ENCODE results near the gene KREMEN2.
"Not testable (repeated sequence)": the region's sequence is repeated elsewhere in the genome, so short reads cannot be mapped to it uniquely, and the experiment has no call there.

Gene KREMEN2

GRCh38 chr16:2938206-2938605 is 25.9 kb upstream of the KREMEN2 start:
- DNase-seq (ENCODE audit: low spot score), result no peak

- DNase-seq (ENCODE audit: low spot score), result no peak
Measured at GRCh38 chr16:2939968-2940367, 24.1 kb upstream of the KREMEN2 start.

GRCh38 chr16:2942045-2942444 is 22.0 kb upstream of the KREMEN2 start:
- no peak for DNase-seq (ENCODE audit: low spot score)

GRCh38 chr16:2943716-2944115 is 20.4 kb upstream of the KREMEN2 start:
- not testable (repeated sequence) for DNase-seq (ENCODE audit: low spot score)

DNA sequence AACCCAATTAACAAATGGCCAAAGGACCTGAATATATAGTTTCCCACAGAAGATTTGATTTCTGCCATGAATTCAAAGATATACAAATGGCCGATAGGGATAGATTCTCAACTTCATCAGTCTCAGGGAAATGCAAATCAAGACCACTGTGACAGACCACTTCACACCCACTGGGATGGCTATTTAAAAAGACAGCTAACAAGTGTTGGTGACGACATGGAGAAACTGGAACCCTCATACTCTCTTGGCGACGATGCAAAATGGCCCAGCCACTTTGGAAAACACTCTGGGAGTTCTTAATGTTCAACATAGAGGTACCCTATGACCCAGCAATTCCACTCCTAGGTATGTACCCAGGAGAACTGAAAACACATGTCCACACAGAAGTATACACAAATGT is 17.4 kb upstream of the KREMEN2 start:
- no peak for DNase-seq (ENCODE audit: low spot score)

DNA sequence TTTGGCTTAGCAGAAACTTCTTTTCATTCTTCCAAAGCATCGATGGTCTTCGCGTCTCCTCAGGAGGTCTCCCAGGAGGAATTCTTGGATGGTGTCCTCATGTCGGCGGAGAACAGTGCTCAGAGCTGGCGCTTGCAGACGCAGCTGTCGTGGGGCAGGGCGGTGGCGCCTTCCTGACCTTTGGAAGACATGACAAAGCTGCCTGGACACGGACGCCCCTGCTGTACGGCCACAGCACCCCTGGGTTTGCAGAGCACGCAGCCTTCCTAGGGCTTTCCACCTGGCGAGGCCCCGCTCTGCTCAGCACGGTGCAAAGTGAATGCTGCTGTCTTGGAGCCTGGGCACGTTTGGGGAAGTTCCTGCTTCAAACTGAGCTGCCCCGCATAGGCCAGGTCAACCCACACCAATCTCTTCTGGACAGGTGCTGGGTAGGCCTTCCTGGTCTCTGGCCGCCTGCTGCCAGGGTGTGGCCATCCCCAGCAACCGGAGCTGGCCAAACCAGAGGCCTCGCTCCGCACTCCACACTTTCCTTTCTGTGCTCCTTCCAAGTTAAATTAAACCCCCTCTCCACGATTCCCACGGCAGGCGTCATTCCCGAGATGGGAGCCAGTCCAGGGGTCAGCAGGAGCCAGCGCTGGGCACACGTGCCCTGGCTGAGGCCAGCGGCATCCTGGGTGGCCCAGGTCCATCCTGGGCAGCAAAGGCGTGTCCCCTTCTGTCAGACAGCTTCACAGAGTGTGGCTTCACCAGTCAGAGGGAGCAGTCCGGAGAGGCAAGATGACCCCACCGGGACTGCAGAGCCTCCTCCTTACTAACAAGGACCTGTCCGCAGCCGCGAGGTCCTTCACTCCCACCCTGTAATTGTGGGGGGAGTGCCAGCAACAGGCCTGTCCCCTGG is 15.0 kb upstream of the KREMEN2 start:
- DNase-seq (ENCODE audit: low spot score), result no peak

GRCh38 chr16:2949705-2950352 is 14.2 kb upstream of the KREMEN2 start:
- no peak for DNase-seq (ENCODE audit: low spot score)

- no peak for DNase-seq (ENCODE audit: low spot score)
Measured at GRCh38 chr16:2950353-2950724, 13.7 kb upstream of the KREMEN2 start.

DNA sequence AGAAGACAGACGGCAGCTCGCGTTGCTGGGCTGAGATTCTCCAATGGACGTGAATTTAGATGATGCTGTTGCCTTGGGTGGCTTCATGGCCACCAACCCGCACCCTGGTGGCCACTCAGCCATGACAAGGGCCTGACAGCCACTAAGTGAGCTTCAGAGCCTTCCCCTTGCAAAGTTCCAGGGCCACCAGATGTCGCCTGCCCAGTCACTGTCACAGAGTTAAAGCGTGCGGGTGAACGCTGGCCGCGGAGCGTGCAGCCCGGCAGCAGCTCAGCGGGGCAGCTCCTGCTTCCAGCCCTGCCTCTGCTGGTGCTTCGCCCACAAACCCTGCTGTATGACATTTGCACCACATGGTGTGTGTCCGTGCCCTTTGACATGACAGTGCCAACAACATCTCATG is 13.3 kb upstream of the KREMEN2 start:
- no peak for DNase-seq (ENCODE audit: low spot score)

DNA sequence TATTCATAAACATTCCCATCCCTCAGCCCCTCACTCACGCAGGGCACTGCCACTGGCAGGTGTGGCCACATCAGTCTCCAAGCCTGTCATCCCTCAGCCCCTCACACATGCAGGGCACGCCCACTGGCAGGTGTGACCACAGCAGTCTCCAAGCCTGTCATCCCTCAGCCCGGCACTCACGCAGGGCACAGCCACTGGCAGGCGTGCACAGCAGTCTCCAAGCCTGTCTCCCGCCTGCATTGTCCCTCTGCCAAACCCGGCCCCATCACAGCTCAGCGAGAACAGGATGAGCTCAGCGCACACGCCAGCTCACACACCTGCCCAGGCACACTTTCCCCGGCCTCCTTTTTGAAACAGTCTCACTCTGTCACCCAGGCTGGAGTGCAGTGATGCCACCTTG is 11.4 kb upstream of the KREMEN2 start:
- DNase-seq (ENCODE audit: low spot score), result no peak

DNA sequence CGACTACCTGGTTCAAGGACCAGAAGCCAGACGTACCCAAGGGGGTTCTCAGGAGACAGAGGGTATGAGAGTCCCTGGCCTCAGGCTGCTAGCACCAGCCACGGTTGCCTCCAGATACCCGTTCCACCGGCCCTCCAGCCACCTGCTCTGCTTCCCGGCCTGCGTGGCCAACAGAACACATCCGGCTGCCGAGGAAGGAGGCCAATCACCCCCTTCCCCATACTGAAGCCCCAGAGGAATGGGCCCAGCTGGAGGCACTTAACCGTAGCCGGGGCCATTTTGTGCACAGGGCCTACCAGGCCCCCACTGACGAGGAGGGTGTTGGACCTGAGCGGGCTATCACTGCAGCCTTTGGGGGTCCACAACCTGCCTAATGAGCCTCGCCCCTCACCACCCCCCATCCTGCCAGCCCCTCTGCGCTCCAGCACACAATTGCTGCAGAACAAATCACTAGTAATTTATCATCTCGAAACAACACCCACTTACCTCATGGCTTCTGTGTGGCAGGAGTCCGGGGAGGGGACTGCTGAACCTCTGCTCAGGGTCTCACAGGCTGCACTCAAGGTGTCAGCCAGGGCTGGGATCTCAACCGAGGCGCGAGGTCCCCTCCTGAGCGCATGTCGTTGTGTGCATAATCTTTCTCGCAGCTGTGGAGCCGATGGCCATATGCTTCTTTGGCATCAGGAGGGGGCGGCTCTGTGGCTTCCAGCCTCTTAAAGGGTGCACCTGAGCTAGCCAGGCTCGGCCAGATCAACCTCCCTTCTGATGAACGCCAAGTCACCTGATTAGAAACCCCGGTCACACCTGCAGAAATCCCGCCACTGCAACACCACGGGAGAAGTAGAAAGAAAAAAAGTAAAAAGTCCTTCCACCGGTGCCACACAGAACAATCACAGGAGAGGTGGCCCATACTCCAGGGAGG is 10.1 kb upstream of the KREMEN2 start:
- DNase-seq (ENCODE audit: low spot score), result peak; percentile 54

GRCh38 chr16:2954656-2955381 is 9.3 kb upstream of the KREMEN2 start:
- DNase-seq (ENCODE audit: low spot score), result no peak

DNA sequence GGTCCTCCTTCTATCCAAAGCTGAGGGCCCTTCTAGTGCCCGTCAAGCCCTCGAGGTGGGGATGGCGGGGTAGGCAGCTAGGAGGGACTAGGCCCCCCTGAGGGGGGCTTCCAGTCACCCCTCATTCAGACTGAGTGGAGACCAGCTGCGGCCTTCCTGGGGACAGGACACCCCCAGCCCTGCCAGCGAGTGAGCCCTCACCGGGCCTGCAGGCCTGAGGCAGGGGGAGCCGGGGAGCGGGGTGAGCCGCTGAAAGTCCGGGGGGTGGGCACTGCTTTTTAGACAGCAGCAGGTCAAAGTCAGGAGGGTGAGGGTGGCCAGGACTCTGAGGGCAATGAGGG is 8.7 kb upstream of the KREMEN2 start:
- no peak for DNase-seq (ENCODE audit: low spot score)

DNA sequence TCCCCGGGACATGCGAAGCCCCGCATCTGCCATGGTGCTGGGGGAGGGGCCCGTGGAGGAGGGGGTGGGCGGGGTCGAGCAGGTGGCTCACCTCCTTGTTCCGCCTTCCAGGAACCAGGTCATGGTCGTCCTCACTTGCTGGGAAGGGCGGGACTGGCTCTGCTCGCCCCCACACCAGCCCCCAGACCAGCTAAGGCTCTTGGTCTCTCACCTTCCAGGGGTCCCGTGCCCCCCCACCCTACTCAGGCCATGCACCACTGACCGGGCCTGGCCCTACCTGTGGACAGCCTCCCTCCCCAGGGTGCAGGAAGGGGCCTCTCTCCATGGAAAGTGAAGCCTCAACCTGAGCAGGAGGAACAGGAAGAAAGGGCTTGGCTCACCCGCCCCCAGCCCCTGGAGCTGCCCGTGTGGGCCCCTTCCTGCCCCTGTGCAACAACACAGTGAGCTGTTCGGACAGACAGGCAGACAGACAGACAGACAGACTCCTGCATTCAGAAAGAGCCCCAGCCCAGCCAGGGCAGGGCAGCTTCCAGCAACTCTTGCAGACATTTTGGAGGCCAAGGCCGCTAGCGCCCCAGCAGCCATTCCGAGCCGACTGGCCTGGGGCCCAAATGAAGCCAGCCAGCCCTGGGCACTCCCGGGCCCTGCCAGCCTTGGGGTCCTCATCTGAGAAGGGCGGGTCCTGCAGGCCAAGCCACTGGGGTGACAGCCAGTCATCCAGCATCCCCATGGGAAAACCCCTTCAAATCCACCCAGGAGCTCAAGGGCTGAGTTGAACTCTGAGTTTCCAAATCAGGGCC is 8.1 kb upstream of the KREMEN2 start:
- DNase-seq (ENCODE audit: low spot score), result no peak

- no peak for DNase-seq (ENCODE audit: low spot score)
Measured at GRCh38 chr16:2956579-2956956, 7.5 kb upstream of the KREMEN2 start.

DNA sequence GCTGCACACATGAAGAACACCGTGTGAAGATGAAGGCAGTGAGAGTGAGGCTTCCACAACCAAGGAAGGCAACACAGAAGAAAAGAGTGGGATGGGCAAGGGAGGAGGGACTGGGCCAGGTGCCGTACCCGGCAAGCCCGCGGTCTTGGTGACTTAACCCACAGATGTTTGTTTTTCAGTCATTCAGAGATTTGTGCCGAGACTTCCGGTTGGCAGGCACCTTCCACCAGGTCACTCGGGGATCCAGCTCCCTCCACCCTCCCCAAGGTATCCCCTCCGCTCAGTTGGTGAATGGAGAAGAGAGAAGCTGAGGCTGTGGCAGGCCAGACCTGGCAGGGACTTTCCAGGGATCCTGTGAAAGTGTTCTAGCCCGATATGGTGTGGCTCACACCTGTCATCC is 4.9 kb upstream of the KREMEN2 start:
- DNase-seq (ENCODE audit: low spot score), result no peak

- peak; percentile 20 for DNase-seq (ENCODE audit: low spot score)
Measured at GRCh38 chr16:2960183-2961010, 3.7 kb upstream of the KREMEN2 start.

DNA sequence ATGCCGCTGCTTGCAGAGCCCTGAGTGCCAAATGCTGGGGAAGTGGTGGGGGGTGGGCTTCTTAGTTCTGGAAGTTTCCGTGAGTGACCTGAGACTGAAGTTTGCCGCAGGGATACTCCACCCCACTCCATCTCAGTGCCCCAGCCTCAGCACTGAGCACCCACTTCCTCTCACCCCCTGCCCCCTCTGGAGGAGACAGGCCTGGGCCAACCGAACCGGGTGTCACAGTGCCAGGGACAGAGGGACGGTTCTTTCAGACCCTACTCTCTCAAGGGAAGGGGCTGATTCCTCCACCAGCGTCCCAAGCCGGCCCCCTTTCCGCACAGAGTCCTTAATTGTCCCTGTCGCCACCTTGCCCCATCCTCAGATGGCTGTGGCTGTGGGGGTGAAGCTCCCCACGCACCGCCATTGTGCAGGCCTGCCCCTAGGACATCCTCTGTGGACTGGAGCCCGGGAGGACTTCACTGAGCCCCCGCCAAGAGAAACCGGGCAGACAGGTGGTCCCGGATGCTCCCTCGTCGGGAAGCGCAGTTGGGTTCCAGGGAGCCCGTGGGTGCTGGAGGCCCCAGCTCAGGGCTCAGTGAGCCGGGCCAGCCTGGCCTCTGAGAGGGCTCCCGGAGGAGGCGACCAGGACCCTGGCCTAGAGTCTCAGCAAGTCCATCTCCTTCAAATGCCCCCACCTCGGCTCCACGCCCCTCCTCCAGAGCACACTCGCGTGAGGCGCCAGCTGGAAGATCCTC is 1.6 kb upstream of the KREMEN2 start:
- DNase-seq (ENCODE audit: low spot score), result no peak

- DNase-seq (ENCODE audit: low spot score), result no peak
Measured at GRCh38 chr16:2963074-2963722, 877 bp upstream of the KREMEN2 start.
